ENCODE results near the gene LCE6A. TPM values are rescaled to one million over a fixed set of nuclear protein-coding genes. Genes with fewer than 3 reads are reported as not detected.

Gene LCE6A
- total RNA-seq, 1 experiment from 2014 or later = not detected

- Histone ChIP-seq H3K27me3 (ENCODE audit: control insufficient read depth, insufficient read depth, low read length) (no peaks in the 10 kb centered on the region), H3K36me3 (replicated peaks; ENCODE audit: control insufficient read depth, insufficient read depth, low read length) (no peaks in the 10 kb centered on the region), H3K4me3 (ENCODE audit: insufficient read depth, low read depth, low read length) (no peak overlapping the region)
- DNase-seq = no peak
These were observed 17.5 kb downstream of the LCE6A start for GRCh38 chr1:152860129-152860528.

- no peak for DNase-seq
- no peaks in the 10 kb centered on the region for H3K36me3 ChIP-seq (replicated peaks; ENCODE audit: control insufficient read depth, insufficient read depth, low read length)
- H3K27me3 ChIP-seq (ENCODE audit: control insufficient read depth, insufficient read depth, low read length) = no peaks in the 10 kb centered on the region
- no peak overlapping the region for H3K4me3 ChIP-seq (ENCODE audit: insufficient read depth, low read depth, low read length)
These were observed 18.7 kb downstream of the LCE6A start for GRCh38 chr1:152861374-152861773.

GRCh38 chr1:152864443-152864842, 21.8 kb downstream of the LCE6A start:
- no peaks in the 10 kb centered on the region for H3K27me3 ChIP-seq (ENCODE audit: control insufficient read depth, insufficient read depth, low read length)
- H3K4me3 ChIP-seq (ENCODE audit: insufficient read depth, low read depth, low read length) = no peak overlapping the region
- no peaks in the 10 kb centered on the region for H3K36me3 ChIP-seq (replicated peaks; ENCODE audit: control insufficient read depth, insufficient read depth, low read length)
- DNase-seq = no peak

GRCh38 chr1:152866321-152866720, 23.7 kb downstream of the LCE6A start:
- no peaks in the 10 kb centered on the region for H3K27me3 ChIP-seq (ENCODE audit: control insufficient read depth, insufficient read depth, low read length)
- H3K4me3 ChIP-seq (ENCODE audit: insufficient read depth, low read depth, low read length) = no peak overlapping the region
- DNase-seq = no peak
- no peaks in the 10 kb centered on the region for H3K36me3 ChIP-seq (replicated peaks; ENCODE audit: control insufficient read depth, insufficient read depth, low read length)

GRCh38 chr1:152869808-152870419, 27.3 kb downstream of the LCE6A start:
- Histone ChIP-seq H3K27me3 (ENCODE audit: control insufficient read depth, insufficient read depth, low read length) (no peaks in the 10 kb centered on the region), H3K36me3 (replicated peaks; ENCODE audit: control insufficient read depth, insufficient read depth, low read length) (no peaks in the 10 kb centered on the region), H3K4me3 (ENCODE audit: insufficient read depth, low read depth, low read length) (no peak overlapping the region)
- peak; percentile 73 for DNase-seq

GRCh38 chr1:152870831-152871730, 28.4 kb downstream of the LCE6A start:
- peak; percentile 52 for DNase-seq
- no peak overlapping the region for H3K4me3 ChIP-seq (ENCODE audit: insufficient read depth, low read depth, low read length)
- H3K36me3 ChIP-seq (replicated peaks; ENCODE audit: control insufficient read depth, insufficient read depth, low read length) = no peaks in the 10 kb centered on the region
- no peaks in the 10 kb centered on the region for H3K27me3 ChIP-seq (ENCODE audit: control insufficient read depth, insufficient read depth, low read length)

- DNase-seq = no peak
- Histone ChIP-seq H3K27me3 (ENCODE audit: control insufficient read depth, insufficient read depth, low read length) (no peaks in the 10 kb centered on the region), H3K4me3 (ENCODE audit: insufficient read depth, low read depth, low read length) (no peak overlapping the region), H3K36me3 (replicated peaks; ENCODE audit: control insufficient read depth, insufficient read depth, low read length) (no peaks in the 10 kb centered on the region)
These were observed 29.1 kb downstream of the LCE6A start for GRCh38 chr1:152871731-152872126.

GRCh38 chr1:152873495-152873894, 30.8 kb downstream of the LCE6A start:
- DNase-seq = no peak
- H3K4me3 ChIP-seq (ENCODE audit: insufficient read depth, low read depth, low read length) = no peak overlapping the region

GRCh38 chr1:152876827-152877226, 34.2 kb downstream of the LCE6A start:
- no peak overlapping the region for H3K4me3 ChIP-seq (ENCODE audit: insufficient read depth, low read depth, low read length)
- no peaks in the 10 kb centered on the region for H3K36me3 ChIP-seq (replicated peaks; ENCODE audit: control insufficient read depth, insufficient read depth, low read length)
- DNase-seq = no peak
- H3K27me3 ChIP-seq (ENCODE audit: control insufficient read depth, insufficient read depth, low read length) = no peaks in the 10 kb centered on the region

More at GRCh38 chr1:152873495-152873894, 30.8 kb downstream of the LCE6A start:
- Histone ChIP-seq H3K36me3 (replicated peaks; ENCODE audit: control insufficient read depth, insufficient read depth, low read length) (no peaks in the 10 kb centered on the region), H3K27me3 (ENCODE audit: control insufficient read depth, insufficient read depth, low read length) (no peaks in the 10 kb centered on the region)

- H3K36me3 ChIP-seq (replicated peaks; ENCODE audit: control insufficient read depth, insufficient read depth, low read length) = no peaks in the 10 kb centered on the region
- H3K27me3 ChIP-seq (ENCODE audit: control insufficient read depth, insufficient read depth, low read length) = no peaks in the 10 kb centered on the region
- H3K4me3 ChIP-seq (ENCODE audit: insufficient read depth, low read depth, low read length) = no peak within 1 kb of the TSS
- peak; percentile 50 for DNase-seq
These were observed 35.4 kb downstream of the LCE6A start, which contains the start of gene SMCP for GRCh38 chr1:152878042-152878441. SMCP (plus strand) TSS chr1:152878322; CDS start chr1:152884423, 6,101 bp downstream.

- Histone ChIP-seq H3K36me3 (replicated peaks; ENCODE audit: control insufficient read depth, insufficient read depth, low read length) (no peaks in the 10 kb centered on the region), H3K4me3 (ENCODE audit: insufficient read depth, low read depth, low read length) (no peak overlapping the region), H3K27me3 (ENCODE audit: control insufficient read depth, insufficient read depth, low read length) (no peaks in the 10 kb centered on the region)
- DNase-seq = no peak
These were observed 37.0 kb downstream of the LCE6A start for GRCh38 chr1:152879559-152880198.

- no peaks in the 10 kb centered on the region for H3K36me3 ChIP-seq (replicated peaks; ENCODE audit: control insufficient read depth, insufficient read depth, low read length)
- DNase-seq = no peak
- no peak overlapping the region for H3K4me3 ChIP-seq (ENCODE audit: insufficient read depth, low read depth, low read length)
- no peaks in the 10 kb centered on the region for H3K27me3 ChIP-seq (ENCODE audit: control insufficient read depth, insufficient read depth, low read length)
These were observed 37.7 kb downstream of the LCE6A start for GRCh38 chr1:152880316-152880715.

GRCh38 chr1:152880907-152881306, 38.3 kb downstream of the LCE6A start:
- DNase-seq = no peak
- H3K27me3 ChIP-seq (ENCODE audit: control insufficient read depth, insufficient read depth, low read length) = no peaks in the 10 kb centered on the region
- H3K4me3 ChIP-seq (ENCODE audit: insufficient read depth, low read depth, low read length) = no peak overlapping the region
- no peaks in the 10 kb centered on the region for H3K36me3 ChIP-seq (replicated peaks; ENCODE audit: control insufficient read depth, insufficient read depth, low read length)

GRCh38 chr1:152884085-152884484, 41.4 kb downstream of the LCE6A start:
- no peaks in the 10 kb centered on the region for H3K36me3 ChIP-seq (replicated peaks; ENCODE audit: control insufficient read depth, insufficient read depth, low read length)
- DNase-seq = no peak
- H3K4me3 ChIP-seq (ENCODE audit: insufficient read depth, low read depth, low read length) = no peak overlapping the region
- no peaks in the 10 kb centered on the region for H3K27me3 ChIP-seq (ENCODE audit: control insufficient read depth, insufficient read depth, low read length)

GRCh38 chr1:152884506-152884905, 41.9 kb downstream of the LCE6A start:
- no peaks in the 10 kb centered on the region for H3K27me3 ChIP-seq (ENCODE audit: control insufficient read depth, insufficient read depth, low read length)

More at GRCh38 chr1:152884506-152884905, 41.9 kb downstream of the LCE6A start:
- no peak overlapping the region for H3K4me3 ChIP-seq (ENCODE audit: insufficient read depth, low read depth, low read length)
- H3K36me3 ChIP-seq (replicated peaks; ENCODE audit: control insufficient read depth, insufficient read depth, low read length) = no peaks in the 10 kb centered on the region
- DNase-seq = no peak
